ENCODE measurements around the gene MCC.

GRCh38 chr5:113293975-113294310 is 194.3 kb downstream of the MCC start:
- no peak for TF ChIP-seq POLR2AphosphoS5 (IDR thresholded peaks at IDR 0.05)
- no peak for TF ChIP-seq POLR2A (IDR thresholded peaks at IDR 0.05)
- TF ChIP-seq CTCF (IDR thresholded peaks at IDR 0.05), result no peak
- TF ChIP-seq EP300 (IDR thresholded peaks at IDR 0.05), result no peak

Data from upper lobe of left lung (tissue), 4 donors.